Activated CD8-positive, alpha-beta memory T cell treated with anti-CD3 and anti-CD28 coated beads, Interleukin-2, amount 50 U/mL, for 1 hour (primary cell): ENCODE results near the gene IFITM10.

ENCODE experiments used
- DNase-seq: peaks from one replicate; pipeline ENCODE4 v3.0.0-alpha.2; 2020; ENCODE audit errors: extremely low read depth

The IFITM10 gene

GRCh38 chr11:1750481-1750839 lies at the start of gene IFITM10:
Gene IFITM10, minus strand, starts transcription at chr11:1750595. Its CDS starts 153 bp downstream, at chr11:1750442.
- DNase-seq = no peak

DNA sequence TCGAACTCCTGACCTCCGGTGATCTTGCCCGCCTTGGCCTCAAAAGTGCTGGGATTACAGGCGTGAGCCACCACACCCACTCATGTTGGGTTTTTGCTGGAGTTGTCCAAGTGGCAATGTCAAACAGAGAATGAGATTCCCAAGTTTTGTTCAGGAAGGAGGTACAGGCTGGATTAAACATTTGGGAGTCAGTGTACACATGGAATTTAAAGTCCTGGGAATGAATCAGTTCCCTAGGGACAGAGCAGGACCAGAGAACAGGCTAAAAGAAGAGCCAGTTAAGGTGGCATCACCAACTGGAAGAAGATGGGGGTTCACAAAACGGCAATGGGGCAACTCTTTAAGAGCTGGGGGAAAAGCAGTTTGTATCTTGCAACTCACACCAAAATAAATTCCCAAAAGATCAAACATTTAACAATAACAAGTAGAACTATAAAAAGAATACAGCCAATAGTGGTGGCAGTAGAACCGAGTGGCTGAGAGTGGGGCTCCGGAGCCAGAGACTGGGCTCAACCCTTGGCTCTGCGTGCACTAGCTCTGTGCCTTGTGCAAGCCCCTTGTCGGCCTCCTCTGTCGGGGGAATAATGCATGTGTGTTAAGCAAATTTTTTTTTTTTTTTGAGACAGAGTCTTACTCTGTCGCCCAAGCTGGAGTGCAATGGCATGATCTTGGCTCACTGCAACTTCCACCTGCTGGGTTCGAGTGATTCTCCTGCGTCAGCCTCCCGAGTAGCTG lies 47.2 kb upstream of the IFITM10 start:
- no peak for DNase-seq

DNA sequence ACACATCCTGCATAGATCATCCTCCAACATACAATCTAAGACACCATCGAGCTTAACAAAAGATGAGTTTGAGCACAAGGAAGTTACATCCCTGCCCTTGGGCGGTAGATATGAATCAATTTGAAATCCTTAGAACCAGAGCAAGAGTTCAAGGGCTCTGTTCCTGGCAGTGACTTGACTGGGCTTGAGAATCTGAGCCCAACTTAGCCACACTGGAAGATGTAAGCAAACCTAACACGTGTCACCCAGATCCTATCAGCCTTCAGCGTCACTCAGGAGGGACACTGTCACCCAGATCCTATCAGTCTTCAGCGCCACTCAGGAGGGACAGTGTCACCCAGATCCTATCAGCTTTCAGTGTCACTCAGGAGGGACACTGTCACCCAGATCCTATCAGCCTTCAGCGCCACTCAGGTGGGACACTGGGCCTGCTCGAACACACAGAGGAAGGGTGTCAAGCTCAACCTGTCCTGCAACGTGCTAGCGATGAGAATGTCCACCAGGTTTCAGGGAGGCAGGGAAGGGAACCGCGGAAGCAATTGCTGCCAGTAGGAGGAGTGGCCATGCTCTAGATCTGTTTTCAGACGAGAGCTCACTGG lies 46.1 kb upstream of the IFITM10 start:
- no peak for DNase-seq

DNA sequence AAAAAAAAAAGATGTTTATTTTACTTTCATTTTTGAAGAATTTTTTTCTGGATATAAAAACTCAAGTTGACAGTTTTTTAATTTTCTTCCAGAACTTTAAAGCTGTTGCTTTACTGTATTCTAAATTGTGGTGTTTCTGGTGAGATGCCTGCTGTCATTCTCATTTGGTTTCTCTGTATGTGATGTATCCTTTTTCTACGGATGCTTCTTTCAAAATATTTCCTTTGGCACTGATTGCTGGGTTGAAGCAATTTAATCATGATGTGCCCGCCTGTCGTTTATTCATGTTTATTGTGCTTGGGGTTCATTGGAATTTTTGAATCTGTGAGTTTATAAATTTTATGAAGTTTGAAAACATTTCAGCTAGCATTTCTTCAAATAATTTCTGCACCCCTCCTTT lies 42.7 kb upstream of the IFITM10 start:
- no peak for DNase-seq

DNA sequence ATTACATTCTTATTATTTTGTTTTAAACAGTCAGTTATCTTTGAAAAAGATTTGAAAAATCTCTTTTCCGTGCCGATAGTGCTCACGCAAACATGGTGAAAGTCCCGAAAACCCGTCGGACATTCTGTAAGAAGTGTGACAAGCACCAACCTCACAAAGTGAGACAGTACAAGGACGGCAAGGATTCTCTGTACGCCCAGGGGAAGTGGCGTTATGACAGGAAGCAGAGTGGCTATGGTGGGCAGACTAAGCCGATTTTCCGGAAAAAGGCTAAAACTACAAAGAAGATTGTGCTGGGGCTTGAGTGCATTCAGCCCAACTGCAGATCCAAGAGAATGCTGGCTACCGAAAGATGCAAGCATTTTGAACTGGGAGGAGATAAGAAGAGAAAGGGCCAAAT lies 42.1 kb upstream of the IFITM10 start:
- no peak for DNase-seq

DNA sequence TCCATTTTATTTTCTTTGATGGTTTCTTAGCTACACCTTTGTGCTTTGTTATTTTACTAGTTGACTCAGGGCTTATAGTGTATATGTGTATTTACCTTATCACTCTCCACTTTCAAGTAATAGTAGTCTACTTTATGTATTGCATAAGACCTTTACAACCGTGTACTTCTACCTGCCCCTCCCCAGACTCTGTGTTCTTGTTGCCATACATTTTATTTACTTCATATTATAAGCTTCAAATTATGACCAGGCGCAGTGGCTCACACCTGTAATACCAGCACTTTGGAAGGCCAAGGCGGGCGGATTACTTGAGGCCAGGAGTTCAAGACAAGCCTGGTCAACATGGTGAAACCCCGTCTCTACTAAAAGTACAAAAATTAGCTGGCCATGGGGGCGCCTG lies 41.5 kb upstream of the IFITM10 start:
- DNase-seq = no peak

- DNase-seq = no peak
Observed at GRCh38 chr11:1786466-1786865, 36.1 kb upstream of the IFITM10 start.

GRCh38 chr11:1785749-1786413 lies 35.5 kb upstream of the IFITM10 start:
- no peak for DNase-seq

DNA sequence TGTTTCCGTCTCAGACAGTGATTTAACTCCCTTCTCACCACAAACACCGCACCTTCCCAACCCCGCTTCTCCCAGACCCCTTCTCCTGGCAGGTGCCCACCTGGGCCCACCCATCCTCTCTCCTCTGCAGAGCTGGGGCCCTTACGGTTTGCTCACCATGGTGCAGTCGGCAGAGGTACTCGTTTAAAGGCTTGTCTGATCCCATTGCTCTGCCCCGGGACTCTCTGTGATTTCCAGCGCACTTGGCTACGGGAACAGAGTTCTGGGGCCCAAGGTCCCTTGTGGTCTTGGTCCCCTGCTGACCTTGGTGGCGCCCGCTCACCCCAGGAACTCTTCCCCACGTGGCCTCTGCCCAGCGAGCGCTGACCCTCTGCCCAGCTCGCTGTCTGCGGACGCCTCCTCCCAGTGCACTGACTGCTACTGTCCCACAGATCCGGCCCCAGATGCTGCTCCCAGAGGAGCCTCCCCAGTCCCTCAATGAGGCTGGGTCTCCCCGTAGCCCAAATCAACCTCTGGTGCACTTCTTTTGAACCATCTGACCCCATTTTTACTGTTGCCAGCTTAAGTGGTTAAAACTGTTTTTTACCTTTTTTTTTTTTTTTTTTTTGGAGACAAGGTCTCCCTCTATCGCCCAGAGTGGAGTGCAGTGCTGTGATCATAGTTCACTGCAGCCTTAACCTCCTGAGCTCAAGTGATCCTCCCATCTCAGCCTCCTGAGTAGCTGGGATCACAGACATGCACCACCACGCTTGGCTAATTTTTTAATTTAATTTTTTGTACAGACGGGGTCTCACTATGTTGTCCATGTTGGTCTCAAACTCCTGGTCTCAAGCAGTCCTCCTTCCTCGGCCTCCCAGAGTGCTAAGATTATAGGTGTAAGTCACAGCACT lies 34.6 kb upstream of the IFITM10 start:
- DNase-seq = no peak

DNA sequence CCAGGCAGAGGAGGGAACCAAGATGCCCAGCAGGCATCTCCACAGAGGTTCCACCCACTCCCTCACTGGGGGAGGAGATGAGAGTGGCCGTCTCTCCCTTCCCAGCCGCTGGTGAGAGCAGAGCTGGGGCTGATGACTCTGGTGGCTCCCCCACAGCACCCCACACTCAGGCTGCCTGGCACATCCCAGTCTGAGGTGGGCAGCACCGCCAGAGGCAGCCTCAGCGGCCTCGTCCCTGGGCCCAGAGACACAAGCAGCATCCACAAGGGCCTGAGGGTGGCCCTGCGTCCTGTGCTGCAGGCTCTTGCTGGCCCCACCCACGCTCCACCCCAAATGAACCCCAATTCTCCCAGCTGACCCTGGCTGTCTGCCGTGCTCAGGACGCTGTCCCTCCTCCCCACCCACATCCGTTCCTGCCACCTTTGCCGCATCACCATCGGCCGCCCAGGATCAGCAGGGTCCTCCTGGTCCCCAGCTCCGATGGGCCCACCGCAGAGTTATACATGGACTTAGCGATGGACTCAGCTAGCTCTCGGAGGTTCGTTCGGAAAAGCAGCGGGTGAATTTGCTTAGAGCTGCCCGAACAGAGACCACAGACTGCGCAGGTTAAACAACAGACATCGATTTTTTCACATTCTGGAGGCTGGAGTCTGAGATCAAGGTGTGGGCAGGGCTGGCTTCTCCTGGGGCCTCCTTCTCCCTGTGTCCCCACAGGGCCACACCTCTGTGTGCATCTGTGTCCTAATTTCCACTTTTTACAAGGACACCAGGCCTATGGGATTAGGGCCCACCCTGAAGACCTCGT lies 33.5 kb upstream of the IFITM10 start:
- DNase-seq = no peak

GRCh38 chr11:1782831-1783724 lies 32.7 kb upstream of the IFITM10 start:
- DNase-seq = no peak

GRCh38 chr11:1782031-1782590 lies 31.7 kb upstream of the IFITM10 start:
- no peak for DNase-seq

DNA sequence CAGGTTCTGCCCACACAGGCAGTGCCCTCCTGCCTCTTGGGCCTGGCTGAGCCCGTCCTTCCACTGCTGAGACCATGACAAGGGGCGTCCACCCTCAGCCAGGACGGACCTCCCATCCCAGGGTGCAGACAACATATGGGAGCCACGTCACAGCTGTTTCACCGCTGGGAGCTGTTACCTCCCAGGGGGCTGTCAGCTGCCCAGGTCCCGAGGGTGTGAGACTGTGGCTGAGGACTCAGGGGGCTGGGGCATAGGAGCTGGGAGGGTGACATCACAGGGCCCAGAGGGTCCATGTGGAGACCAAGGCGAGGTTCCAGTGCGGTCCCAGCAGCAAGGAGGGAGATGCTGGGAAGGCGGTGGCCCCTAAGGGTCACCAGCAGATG lies 31.2 kb upstream of the IFITM10 start:
- DNase-seq = no peak

GRCh38 chr11:1780700-1781592 lies 30.6 kb upstream of the IFITM10 start:
- DNase-seq = no peak

DNA sequence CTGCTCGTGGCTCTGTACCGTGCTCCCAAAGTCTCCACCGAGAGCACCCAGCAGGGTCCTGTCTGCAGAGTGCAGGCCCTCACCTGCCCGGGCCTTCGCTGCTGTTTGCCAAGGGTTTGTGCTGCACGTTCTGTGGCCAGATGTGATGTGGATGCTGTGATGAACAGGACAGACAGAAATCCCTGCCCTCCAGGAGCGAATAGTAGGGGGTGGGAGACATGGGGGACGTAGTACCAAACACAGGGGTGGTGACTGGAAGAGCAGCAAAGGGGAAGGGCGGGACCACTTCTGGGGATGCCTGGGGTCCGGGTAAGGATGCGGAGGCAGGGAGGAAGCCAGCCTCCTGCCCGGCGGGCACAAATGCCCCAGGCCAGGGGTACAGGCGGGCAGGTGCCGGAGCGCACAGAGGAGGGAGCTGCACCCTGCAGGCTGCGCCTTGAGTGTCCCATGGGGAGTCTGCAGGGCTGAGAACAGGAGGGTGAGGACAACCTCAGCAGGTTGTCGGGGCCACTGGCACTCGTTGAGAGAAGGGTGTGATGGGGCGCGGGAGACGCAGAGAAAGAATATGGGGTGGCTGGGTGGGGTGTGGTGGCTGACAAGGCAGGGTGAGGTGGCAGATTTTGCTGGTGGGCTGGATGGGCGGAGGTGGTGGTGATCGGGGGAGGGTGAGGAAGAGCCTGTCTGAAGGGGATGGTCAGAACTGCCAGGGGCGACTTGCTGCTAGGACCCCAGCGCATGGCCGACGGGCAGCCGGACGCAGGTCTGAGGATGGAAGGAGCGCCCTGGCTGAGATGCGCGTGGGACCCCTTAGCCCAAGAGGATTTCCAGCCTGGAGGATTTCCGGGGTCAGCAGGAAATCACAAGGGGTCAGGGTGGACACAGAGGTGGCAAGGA lies 29.7 kb upstream of the IFITM10 start:
- no peak for DNase-seq

DNA sequence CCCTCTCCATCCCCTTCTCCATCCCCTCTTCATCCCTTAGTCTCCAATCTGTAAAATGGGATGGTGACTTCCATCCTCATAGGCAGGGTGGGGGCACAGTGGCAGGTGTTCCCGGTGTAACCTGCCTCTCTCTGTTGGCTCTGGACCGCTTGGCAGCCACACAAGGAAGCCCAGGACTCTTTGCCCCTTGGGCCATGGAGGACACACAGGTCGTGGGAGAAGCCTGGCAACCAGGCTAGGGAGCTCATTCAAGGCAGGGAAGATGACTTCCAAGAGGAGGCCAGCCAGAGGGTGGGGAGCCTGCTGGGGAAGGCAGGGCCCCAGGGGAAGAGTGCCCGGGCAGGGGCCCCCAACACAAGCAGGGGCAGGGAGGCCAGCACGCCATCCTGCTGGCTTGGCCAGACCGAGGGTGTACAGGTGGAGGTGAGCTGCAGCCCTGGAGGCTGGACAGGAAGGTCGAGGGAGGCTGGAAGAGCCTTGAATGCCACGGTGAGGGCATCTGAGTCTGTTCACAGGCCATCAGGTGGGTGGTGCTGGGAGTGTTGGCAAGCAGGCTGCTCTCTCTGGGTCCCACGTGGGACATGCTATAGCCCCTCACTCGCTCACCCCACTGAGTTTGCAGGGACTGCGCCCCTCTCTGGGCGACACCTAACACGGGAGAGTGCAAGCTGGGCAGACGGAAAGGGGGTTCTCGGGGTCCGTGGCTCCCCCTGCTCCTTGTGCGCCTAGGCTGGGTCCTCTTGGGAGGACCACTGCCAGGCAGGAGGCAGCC lies 28.8 kb upstream of the IFITM10 start:
- DNase-seq = no peak
